ENCODE results near the gene HMCN1.

GRCh38 chr1:186202271-186202764 lies 468.1 kb downstream of the HMCN1 start:
- no peak for TF ChIP-seq CTCF (IDR thresholded peaks at IDR 0.05)
- TF ChIP-seq POLR2A (IDR thresholded peaks at IDR 0.05): no peak

All from right lobe of liver (tissue), 4 donors.